Upper lobe of left lung (tissue), 4 donors: ENCODE results near the gene PKDCC.

Source experiments
- EP300 ChIP-seq, 4 donors: sonication (generic); formaldehyde crosslinking; IDR thresholded peaks; one replicate each; pipeline ENCODE4 v1.5.1; 2017; ENCODE audit warnings: antibody characterized with exemption in 4 of 4, control low read depth in 2 of 4
- POLR2A ChIP-seq, 4 donors: fragments of 450-650 bp; IDR thresholded peaks; one replicate each; pipeline ENCODE4 v1.5.1; 2016 to 2017; ENCODE audit warnings: antibody characterized with exemption in 4 of 4, mild to moderate bottlenecking in 2 of 4
- POLR2AphosphoS5 ChIP-seq, 2 donors: sonication (generic); formaldehyde crosslinking; IDR thresholded peaks; one replicate each; pipeline ENCODE4 v1.5.1; 2017; ENCODE audit warnings: antibody characterized with exemption in 2 of 2
- TF ChIP-seq, protein P1 (sequence below), 6 experiments: fragments of 450-650 bp in 4 of 6; fragments of 200-600 bp in 2 of 6; sonication (generic) in 2 of 6; IDR thresholded peaks; one replicate each; pipeline ENCODE4 v1.5.1; 2016 to 2019; ENCODE audit warnings: antibody characterized with exemption in 6 of 6

DNA sequence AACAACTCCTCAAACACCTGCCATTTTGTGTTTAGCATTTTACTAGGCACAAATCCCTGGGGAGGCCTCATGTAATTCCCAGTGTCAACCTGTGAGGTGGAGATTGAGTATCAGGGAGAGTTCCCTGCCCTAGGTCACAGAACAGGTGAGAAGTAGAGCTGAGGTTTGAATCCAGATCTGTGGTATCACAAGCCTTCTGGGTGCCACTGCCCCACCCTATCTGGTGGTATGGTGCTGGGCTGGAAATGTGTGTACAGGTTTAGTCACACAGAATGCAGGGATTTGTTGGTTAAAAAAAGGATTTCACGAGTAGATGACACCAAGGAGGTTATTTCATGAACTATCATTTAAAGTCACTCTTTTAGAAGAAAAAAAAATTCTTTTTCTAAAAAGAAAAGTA, 35.7 kb upstream of the PKDCC start:
- TF ChIP-seq POLR2A (IDR thresholded peaks at IDR 0.05) (no peak), EP300 (IDR thresholded peaks at IDR 0.05) (no peak), POLR2AphosphoS5 (IDR thresholded peaks at IDR 0.05) (no peak)
- TF ChIP-seq, protein P1, sequence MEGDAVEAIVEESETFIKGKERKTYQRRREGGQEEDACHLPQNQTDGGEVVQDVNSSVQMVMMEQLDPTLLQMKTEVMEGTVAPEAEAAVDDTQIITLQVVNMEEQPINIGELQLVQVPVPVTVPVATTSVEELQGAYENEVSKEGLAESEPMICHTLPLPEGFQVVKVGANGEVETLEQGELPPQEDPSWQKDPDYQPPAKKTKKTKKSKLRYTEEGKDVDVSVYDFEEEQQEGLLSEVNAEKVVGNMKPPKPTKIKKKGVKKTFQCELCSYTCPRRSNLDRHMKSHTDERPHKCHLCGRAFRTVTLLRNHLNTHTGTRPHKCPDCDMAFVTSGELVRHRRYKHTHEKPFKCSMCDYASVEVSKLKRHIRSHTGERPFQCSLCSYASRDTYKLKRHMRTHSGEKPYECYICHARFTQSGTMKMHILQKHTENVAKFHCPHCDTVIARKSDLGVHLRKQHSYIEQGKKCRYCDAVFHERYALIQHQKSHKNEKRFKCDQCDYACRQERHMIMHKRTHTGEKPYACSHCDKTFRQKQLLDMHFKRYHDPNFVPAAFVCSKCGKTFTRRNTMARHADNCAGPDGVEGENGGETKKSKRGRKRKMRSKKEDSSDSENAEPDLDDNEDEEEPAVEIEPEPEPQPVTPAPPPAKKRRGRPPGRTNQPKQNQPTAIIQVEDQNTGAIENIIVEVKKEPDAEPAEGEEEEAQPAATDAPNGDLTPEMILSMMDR (IDR thresholded peaks at IDR 0.05) = no peak
